Measurements from ENCODE around the gene JARID2. TPM values are rescaled to one million over a fixed set of nuclear protein-coding genes. Genes with fewer than 3 reads are reported as not detected.

The JARID2 gene
- total and polyA plus RNA-seq, 10 of the 15 experiments (the other 5 are each of a cell fraction or from before 2014, with no cell fraction given), result 4.2 to 21.6 (median 11.7) TPM

GRCh38 chr6:15441215-15441868 is 195.5 kb downstream of the JARID2 start (continued):
- TF ChIP-seq STAT3 (IDR thresholded peaks at IDR 0.05; ENCODE audit: low read depth, low read length) (0 out of 2 replicates have a peak, but pooled peaks have one; percentile 22), YBX1 (IDR thresholded peaks at IDR 0.05) (no peak), ZNF207 (IDR thresholded peaks at IDR 0.05; ENCODE audit: borderline replicate concordance) (no peak), RAD21 (IDR thresholded peaks at IDR 0.05; ENCODE audit: insufficient read depth, low read depth, low read length) (peak; percentile 87)

GRCh38 chr6:15441981-15442380 is 196.1 kb downstream of the JARID2 start:
- Histone ChIP-seq H3K9me3 (replicated peaks; ENCODE audit: control insufficient read depth, insufficient read depth, low read length) (no peaks in the 10 kb centered on the region), H3K9ac (ENCODE audit: control insufficient read depth, insufficient read depth, low read length) (no peak overlapping the region), H3K27ac (ENCODE audit: control insufficient read depth, insufficient read depth) (no peak overlapping the region), H4K20me1 (ENCODE audit: control insufficient read depth, insufficient read depth) (no peaks in the 10 kb centered on the region), H3K4me1 (ENCODE audit: control insufficient read depth, insufficient read depth, low read length) (peaks cover 23% of the 10 kb centered on the region), H2AFZ (ENCODE audit: control insufficient read depth, low read depth, low read length) (no peak overlapping the region), H3K36me3 (ENCODE audit: control insufficient read depth in 2 of 2, insufficient read depth in 2 of 2, low read length in 1 of 2) (peaks cover 1 to 3% of the 10 kb centered on the region in 2 experiments; a peak in 2 of 4 replicates), H3K27me3 (replicated peaks in 1 of 2; ENCODE audit: control insufficient read depth in 2 of 2, insufficient read depth in 2 of 2, low read length in 1 of 2) (no peaks in the 10 kb centered on the region), H3K79me2 (ENCODE audit: control insufficient read depth, insufficient read depth, low read length) (peaks cover 73% of the 10 kb centered on the region), H3K4me3 (no peak overlapping the region), H3K4me2 (ENCODE audit: control insufficient read depth, insufficient read depth) (no peak overlapping the region)
- CTCF ChIA-PET, result interaction anchor here (0.6 to 4.8 kb wide), 15 partner anchors 10 to 188 kb away, joined by 3 to 39 read pairs (median 10); no protein-coding TSS in a partner anchor
- POLR2A ChIA-PET, result interaction anchor here (1.2 to 1.5 kb wide), 3 partner anchors 16 to 176 kb away, joined by 3 read pairs; no protein-coding TSS in a partner anchor
- ATAC-seq (no peak), FAIRE-seq (no peak), DNase-seq (ENCODE audit: low read depth, low spot score) (no peak)
- in situ Hi-C loops (cut with MboI), result no loop called here
- intact Hi-C loops (cut with micrococcal nuclease; ENCODE audit: unreplicated experiment), result loop anchor here (5.0 kb wide), 3 partner anchors 50 to 195 kb away; partner anchors contain the start of gene JARID2
- SMC1A ChIA-PET (ENCODE audit: uncharacterized antibody, unreplicated experiment), result interaction anchor here (0.8 to 15.4 kb wide), 12 partner anchors 16 to 187 kb away, joined by 3 to 143 read pairs (median 8); no protein-coding TSS in a partner anchor
- RAD21 ChIA-PET (ENCODE audit: unreplicated experiment), result interaction anchor here (0.5 to 5.8 kb wide), 7 partner anchors 15 to 419 kb away, joined by 3 to 41 read pairs (median 17); no protein-coding TSS in a partner anchor
- no TSS peak for BruUV-seq (replicated peaks)
- WGBS (ENCODE audit: insufficient coverage, insufficient replicate concordance, low lambda C conversion rate, missing lambda C conversion rate), result 35% methylated on average over 4 of the region's 4 CpGs
- TF ChIP-seq SPI1 (IDR thresholded peaks at IDR 0.05; ENCODE audit: borderline replicate concordance, insufficient read depth, low read depth, low read length) (no peak), ASH2L (IDR thresholded peaks at IDR 0.05; ENCODE audit: borderline replicate concordance, low read depth) (no peak), RB1 (IDR thresholded peaks at IDR 0.05; ENCODE audit: borderline replicate concordance) (no peak), PAX8 (IDR thresholded peaks at IDR 0.05) (no peak), USF1 (IDR thresholded peaks at IDR 0.05; ENCODE audit: borderline replicate concordance, extremely low read length, insufficient read depth, low read depth, low read length) (no peak), ZNF217 (IDR thresholded peaks at IDR 0.05) (no peak), PBX3 (IDR thresholded peaks at IDR 0.05; ENCODE audit: insufficient replicate concordance, low read depth, low read length) (no peak), MLLT1 (IDR thresholded peaks at IDR 0.05) (no peak), YBX1 (IDR thresholded peaks at IDR 0.05) (no peak), TARDBP (IDR thresholded peaks at IDR 0.05; ENCODE audit: borderline replicate concordance) (no peak), SKIL (IDR thresholded peaks at IDR 0.05; ENCODE audit: low read depth, poor library complexity, severe bottlenecking) (no peak), HDAC2 (IDR thresholded peaks at IDR 0.05) (no peak), STAT1 (conservative IDR thresholded peaks at IDR 0.05) (no peak), BCL11A (IDR thresholded peaks at IDR 0.05; ENCODE audit: low read depth, low read length) (no peak)
